ENCODE results near the gene SIGLEC15.
A peak's percentile ranks its signal among the peaks of the same experiment; 100 is the strongest.

The SIGLEC15 gene, protein sequence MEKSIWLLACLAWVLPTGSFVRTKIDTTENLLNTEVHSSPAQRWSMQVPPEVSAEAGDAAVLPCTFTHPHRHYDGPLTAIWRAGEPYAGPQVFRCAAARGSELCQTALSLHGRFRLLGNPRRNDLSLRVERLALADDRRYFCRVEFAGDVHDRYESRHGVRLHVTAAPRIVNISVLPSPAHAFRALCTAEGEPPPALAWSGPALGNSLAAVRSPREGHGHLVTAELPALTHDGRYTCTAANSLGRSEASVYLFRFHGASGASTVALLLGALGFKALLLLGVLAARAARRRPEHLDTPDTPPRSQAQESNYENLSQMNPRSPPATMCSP

DNA sequence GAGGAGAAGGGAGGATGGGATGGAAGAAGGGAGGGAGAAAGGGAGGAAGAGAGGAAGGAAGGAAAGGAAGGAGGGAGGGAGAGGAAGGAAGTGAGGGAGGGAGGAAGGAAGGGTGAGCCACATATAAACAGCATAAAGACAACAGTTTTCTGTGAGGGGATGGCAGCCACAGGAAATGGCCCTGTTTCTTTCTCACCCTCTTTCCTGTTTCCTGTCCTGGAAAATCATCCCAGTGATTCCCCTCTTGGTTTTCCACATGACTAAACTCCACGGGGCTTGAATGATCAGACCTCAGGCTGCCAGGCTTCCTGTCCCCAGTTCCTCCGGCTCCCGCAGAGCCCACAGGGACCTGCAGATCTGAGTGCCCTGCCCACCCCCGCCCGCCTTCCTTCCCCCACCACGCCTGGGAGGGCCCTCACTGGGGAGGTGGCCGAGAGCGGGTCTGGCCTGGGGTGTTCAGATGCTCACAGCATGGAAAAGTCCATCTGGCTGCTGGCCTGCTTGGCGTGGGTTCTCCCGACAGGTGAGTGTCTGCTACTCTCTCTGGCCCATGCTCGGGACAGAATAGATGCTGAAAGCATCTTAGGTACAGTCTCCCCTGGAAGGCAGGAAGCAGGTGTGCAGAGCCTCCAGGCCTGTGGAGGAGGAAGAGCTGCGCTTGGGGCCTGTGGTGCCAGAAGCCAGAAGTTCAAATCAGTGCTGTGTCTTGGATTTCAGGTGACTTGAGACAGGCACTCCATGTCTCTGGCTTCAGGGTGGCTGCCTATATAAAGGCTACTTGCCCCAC is at the start of gene SIGLEC15:
Gene SIGLEC15 (plus strand): TSS at position 418 of the 787 bp plus-strand sequence. CDS start 54 bp downstream, at position 472.
- no peak for DNase-seq
- no peaks in the 10 kb centered on the region for H3K27me3 ChIP-seq (replicated peaks; ENCODE audit: insufficient read depth, low read length)
- no peak within 1 kb of the TSS for H3K4me2 ChIP-seq (ENCODE audit: low read depth, low read length)
- no peaks in the 10 kb centered on the region for H3F3A ChIP-seq (ENCODE audit: insufficient read depth, low read length)
- H2AFZ ChIP-seq (ENCODE audit: low read length), result no peak within 1 kb of the TSS
- no peaks in the 10 kb centered on the region for H3K36me3 ChIP-seq (replicated peaks; ENCODE audit: insufficient read depth, low read length)
- no peaks in the 10 kb centered on the region for H3K9me2 ChIP-seq (replicated peaks; ENCODE audit: insufficient read depth, low read length)
- no peak within 1 kb of the TSS for H3K9ac ChIP-seq (ENCODE audit: low read length)
- TF ChIP-seq, protein P1, sequence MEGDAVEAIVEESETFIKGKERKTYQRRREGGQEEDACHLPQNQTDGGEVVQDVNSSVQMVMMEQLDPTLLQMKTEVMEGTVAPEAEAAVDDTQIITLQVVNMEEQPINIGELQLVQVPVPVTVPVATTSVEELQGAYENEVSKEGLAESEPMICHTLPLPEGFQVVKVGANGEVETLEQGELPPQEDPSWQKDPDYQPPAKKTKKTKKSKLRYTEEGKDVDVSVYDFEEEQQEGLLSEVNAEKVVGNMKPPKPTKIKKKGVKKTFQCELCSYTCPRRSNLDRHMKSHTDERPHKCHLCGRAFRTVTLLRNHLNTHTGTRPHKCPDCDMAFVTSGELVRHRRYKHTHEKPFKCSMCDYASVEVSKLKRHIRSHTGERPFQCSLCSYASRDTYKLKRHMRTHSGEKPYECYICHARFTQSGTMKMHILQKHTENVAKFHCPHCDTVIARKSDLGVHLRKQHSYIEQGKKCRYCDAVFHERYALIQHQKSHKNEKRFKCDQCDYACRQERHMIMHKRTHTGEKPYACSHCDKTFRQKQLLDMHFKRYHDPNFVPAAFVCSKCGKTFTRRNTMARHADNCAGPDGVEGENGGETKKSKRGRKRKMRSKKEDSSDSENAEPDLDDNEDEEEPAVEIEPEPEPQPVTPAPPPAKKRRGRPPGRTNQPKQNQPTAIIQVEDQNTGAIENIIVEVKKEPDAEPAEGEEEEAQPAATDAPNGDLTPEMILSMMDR (IDR thresholded peaks at IDR 0.05; ENCODE audit: low read length), result no peak
- no peak for TF ChIP-seq EZH2 (optimal IDR thresholded peaks at IDR 0.05; ENCODE audit: low read depth, low read length)
- no peak for TF ChIP-seq EZH2phosphoT487 (IDR thresholded peaks at IDR 0.05; ENCODE audit: low read length)
- no peaks in the 10 kb centered on the region for H3K9me3 ChIP-seq (replicated peaks; ENCODE audit: insufficient read depth, low read length)
- H3K4me3 ChIP-seq (ENCODE audit: low read length), result no peak within 1 kb of the TSS
- no peak within 1 kb of the TSS for H3K27ac ChIP-seq (ENCODE audit: low read length)
- H4K20me1 ChIP-seq (ENCODE audit: insufficient read depth, low read length), result no peaks in the 10 kb centered on the region
- H3K4me1 ChIP-seq (ENCODE audit: low read length), result no peaks in the 10 kb centered on the region
- no peaks in the 10 kb centered on the region for H3K79me2 ChIP-seq (ENCODE audit: low read length)

DNA sequence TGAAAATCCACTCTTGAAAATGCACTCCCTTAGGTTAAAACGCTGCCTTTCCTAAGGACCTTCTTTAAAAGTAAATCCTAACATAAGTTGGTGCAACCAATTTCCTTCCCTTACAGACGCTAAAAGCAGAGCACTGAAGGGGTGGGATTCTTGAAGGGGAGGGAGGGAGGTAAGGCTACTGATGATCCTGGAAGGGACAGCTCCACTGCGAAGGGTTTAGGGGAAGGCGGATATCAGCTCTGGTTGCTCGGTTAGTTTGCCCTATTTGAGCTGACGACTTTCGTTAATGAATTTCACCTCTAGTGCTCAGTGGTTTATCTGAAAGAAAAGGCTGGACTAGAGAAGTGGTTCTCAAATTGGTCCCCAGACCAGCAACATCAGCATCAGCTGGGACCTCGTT is 49.7 kb upstream of the SIGLEC15 start:
- Histone ChIP-seq H3K79me2 (ENCODE audit: low read length) (no peaks in the 10 kb centered on the region), H3K4me3 (ENCODE audit: low read length) (peak overlapping the region; percentile 83)

DNA sequence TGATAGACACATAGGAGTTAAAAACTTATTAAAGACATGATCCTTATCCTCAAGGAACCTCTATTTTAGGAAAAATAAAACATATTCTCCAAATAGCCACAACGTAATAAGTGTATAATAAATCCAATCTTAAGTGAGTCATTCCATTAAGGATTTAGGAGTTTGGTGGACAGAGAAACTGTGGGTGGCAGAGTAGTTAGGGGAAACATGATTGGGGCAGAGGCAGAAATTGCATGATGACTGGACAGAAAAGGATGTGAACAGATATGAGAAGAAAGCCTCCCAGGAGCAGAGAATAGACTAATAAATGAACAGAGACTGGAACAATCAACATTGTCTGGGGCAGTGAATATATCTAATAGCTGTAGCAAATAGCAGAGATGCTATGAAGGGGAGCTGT is 48.1 kb upstream of the SIGLEC15 start:
- Histone ChIP-seq H3K79me2 (ENCODE audit: low read length) (no peaks in the 10 kb centered on the region), H3K27me3 (replicated peaks; ENCODE audit: insufficient read depth, low read length) (no peaks in the 10 kb centered on the region), H3K4me3 (ENCODE audit: low read length) (no peak overlapping the region), H4K20me1 (ENCODE audit: insufficient read depth, low read length) (no peaks in the 10 kb centered on the region), H3K9ac (ENCODE audit: low read length) (no peak overlapping the region), H3K4me2 (ENCODE audit: low read depth, low read length) (no peak overlapping the region), H3K9me2 (replicated peaks; ENCODE audit: insufficient read depth, low read length) (no peaks in the 10 kb centered on the region), H3K36me3 (replicated peaks; ENCODE audit: insufficient read depth, low read length) (no peaks in the 10 kb centered on the region), H3F3A (ENCODE audit: insufficient read depth, low read length) (no peaks in the 10 kb centered on the region), H3K9me3 (replicated peaks; ENCODE audit: insufficient read depth, low read length) (no peaks in the 10 kb centered on the region), H2AFZ (ENCODE audit: low read length) (no peak overlapping the region), H3K4me1 (ENCODE audit: low read length) (no peaks in the 10 kb centered on the region), H3K27ac (ENCODE audit: low read length) (no peak overlapping the region)
- no peak for DNase-seq
- TF ChIP-seq EZH2phosphoT487 (IDR thresholded peaks at IDR 0.05; ENCODE audit: low read length), result no peak
- TF ChIP-seq, protein P1 (IDR thresholded peaks at IDR 0.05; ENCODE audit: low read length), result no peak

More for the DNA sequence above, 49.7 kb upstream of the SIGLEC15 start:
- Histone ChIP-seq H3K27me3 (replicated peaks; ENCODE audit: insufficient read depth, low read length) (no peaks in the 10 kb centered on the region), H3K9me3 (replicated peaks; ENCODE audit: insufficient read depth, low read length) (no peaks in the 10 kb centered on the region), H3F3A (ENCODE audit: insufficient read depth, low read length) (no peaks in the 10 kb centered on the region), H3K9ac (ENCODE audit: low read length) (peak overlapping the region; percentile 81), H4K20me1 (ENCODE audit: insufficient read depth, low read length) (no peaks in the 10 kb centered on the region), H3K36me3 (replicated peaks; ENCODE audit: insufficient read depth, low read length) (no peaks in the 10 kb centered on the region), H3K27ac (ENCODE audit: low read length) (no peak overlapping the region), H3K9me2 (replicated peaks; ENCODE audit: insufficient read depth, low read length) (no peaks in the 10 kb centered on the region), H2AFZ (ENCODE audit: low read length) (peak overlapping the region; percentile 87), H3K4me1 (ENCODE audit: low read length) (no peaks in the 10 kb centered on the region), H3K4me2 (ENCODE audit: low read depth, low read length) (peak overlapping the region; percentile 73)
- TF ChIP-seq EZH2 (optimal IDR thresholded peaks at IDR 0.05; ENCODE audit: low read depth, low read length), result no peak
- TF ChIP-seq EZH2phosphoT487 (IDR thresholded peaks at IDR 0.05; ENCODE audit: low read length), result no peak
- TF ChIP-seq, protein P1 (IDR thresholded peaks at IDR 0.05; ENCODE audit: low read length), result no peak
- DNase-seq, result no peak
